ENCODE data around the gene HERPUD2. TPM values are rescaled to one million over a fixed set of nuclear protein-coding genes. Genes with fewer than 3 reads are reported as not detected.
A peak's percentile ranks its signal among the peaks of the same experiment; 100 is the strongest.

HERPUD2 gene
- total and polyA plus RNA-seq, 12 donors = 7.1 to 21.3 (median 16.8) TPM

DNA sequence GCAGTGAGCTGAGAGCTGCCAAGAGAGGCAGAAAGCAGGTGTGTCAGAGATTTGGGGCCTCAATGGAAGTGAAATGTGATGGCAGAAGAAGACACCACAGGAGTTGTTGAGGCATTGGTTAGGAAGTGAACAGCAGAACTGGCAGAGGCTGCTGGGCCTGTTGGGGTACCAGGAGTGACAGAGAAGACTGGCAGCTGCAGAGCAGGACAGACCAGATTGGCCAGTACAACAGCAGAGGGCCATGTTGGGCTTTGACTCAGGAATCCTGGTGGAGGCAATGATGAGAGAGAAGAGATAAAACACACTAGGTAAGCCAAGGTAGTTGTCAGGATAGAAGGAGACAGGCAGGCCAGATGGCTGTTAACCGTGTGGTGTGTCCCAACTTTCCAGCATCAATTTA, 19.9 kb upstream of the HERPUD2 start:
- Histone ChIP-seq H3K4me3 (no peak overlapping the region), H3K36me3 (no peaks in the 10 kb centered on the region), H3K9me3 (no peaks in the 10 kb centered on the region), H3K4me1 (peaks cover 2 to 38% (median 16%) of the 10 kb centered on the region in 9 donors), H3K27me3 (no peaks in the 10 kb centered on the region), H3K27ac (peak overlapping the region in 1 of 10 donors; percentile 27)
- intact Hi-C loops (cut with DNase I) = loop anchor here in 7 of 10 donors (5.0 to 10.0 kb wide), 6 partner anchors 42 to 260 kb away; partner anchors contain the start of gene SEPTIN7 (in 7 of the 7)
- ATAC-seq (no peak), DNase-seq (no peak)
- TF ChIP-seq, protein P1, sequence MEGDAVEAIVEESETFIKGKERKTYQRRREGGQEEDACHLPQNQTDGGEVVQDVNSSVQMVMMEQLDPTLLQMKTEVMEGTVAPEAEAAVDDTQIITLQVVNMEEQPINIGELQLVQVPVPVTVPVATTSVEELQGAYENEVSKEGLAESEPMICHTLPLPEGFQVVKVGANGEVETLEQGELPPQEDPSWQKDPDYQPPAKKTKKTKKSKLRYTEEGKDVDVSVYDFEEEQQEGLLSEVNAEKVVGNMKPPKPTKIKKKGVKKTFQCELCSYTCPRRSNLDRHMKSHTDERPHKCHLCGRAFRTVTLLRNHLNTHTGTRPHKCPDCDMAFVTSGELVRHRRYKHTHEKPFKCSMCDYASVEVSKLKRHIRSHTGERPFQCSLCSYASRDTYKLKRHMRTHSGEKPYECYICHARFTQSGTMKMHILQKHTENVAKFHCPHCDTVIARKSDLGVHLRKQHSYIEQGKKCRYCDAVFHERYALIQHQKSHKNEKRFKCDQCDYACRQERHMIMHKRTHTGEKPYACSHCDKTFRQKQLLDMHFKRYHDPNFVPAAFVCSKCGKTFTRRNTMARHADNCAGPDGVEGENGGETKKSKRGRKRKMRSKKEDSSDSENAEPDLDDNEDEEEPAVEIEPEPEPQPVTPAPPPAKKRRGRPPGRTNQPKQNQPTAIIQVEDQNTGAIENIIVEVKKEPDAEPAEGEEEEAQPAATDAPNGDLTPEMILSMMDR (IDR thresholded peaks at IDR 0.05) = no peak
- WGBS, 2 donors = 85 to 91% methylated on average over 1 of the region's 1 CpG

DNA sequence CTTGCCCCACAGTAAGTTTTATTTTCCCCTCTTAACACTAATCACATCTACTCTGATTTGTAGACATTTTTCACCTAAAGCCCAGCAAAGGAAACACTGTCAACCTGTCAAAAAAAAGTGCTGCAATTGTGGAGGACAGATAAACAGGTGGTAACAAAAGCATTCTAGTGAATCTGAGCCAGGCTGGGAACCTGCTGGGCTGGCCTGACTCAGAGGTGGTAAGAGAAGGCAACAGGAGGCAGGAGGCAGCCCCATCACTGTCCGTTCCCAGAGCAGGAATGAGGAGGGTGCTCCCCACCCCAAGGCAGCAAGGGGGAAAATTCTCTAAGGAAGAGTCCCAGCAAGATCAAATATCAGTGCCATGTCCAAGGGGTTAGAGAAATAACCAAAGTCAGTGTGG, 19.5 kb upstream of the HERPUD2 start:
- ATAC-seq = no peak
- intact Hi-C loops (cut with DNase I) = loop anchor here in 4 of 10 donors (5.0 to 10.0 kb wide), 6 partner anchors 43 to 260 kb away; partner anchors contain the start of gene SEPTIN7 (in 3 of the 4)
- Histone ChIP-seq H3K27me3 (no peaks in the 10 kb centered on the region), H3K9me3 (no peaks in the 10 kb centered on the region), H3K27ac (peak overlapping the region in 2 of 10 donors; percentile 23 to 27), H3K4me3 (no peak overlapping the region), H3K4me1 (peaks cover 5 to 39% (median 16%) of the 10 kb centered on the region in 9 donors), H3K36me3 (no peaks in the 10 kb centered on the region)
- WGBS, 2 donors = 100% methylated on average over 1 of the region's 1 CpG
- no peak for DNase-seq
- TF ChIP-seq, protein P1 (IDR thresholded peaks at IDR 0.05) = no peak

DNA sequence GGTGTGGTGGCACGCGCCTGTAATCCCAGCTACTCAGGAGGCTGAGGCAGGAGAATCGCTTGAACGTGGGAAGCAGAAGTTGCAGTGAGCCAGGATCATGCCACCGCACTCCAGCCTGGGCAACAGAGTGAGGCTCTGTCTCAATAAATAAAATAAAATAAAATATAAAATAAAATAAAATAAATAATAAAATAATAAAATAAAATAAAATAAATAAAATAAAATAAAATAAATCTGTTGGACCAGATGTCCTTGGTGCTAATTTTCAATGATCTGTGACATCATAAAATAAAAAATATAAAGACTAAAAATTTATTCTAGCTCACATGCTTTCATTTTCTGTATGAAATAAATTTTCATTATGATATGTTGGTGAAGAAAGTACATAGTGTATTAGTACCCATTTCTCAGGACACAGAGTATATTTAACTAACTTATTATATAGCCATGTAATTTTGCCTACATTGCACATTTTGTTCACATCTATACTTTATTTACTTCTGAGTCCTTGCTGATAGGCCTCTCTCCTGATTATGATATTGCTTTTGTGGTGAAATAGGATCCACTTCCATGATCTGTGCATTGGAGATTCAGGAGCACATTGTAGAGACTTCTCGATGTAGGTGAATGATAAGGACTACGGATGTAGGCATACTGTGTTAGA, 17.8 kb upstream of the HERPUD2 start:
- Histone ChIP-seq H3K36me3 (no peaks in the 10 kb centered on the region), H3K9me3 (no peaks in the 10 kb centered on the region), H3K27me3 (no peaks in the 10 kb centered on the region), H3K4me1 (peaks cover 0 to 33% (median 10%) of the 10 kb centered on the region in 9 donors), H3K4me3 (no peak overlapping the region), H3K27ac (no peak overlapping the region)
- ATAC-seq = no peak
- TF ChIP-seq, protein P1 (IDR thresholded peaks at IDR 0.05) = no peak
- no peak for DNase-seq
- 96% methylated on average over 7 of the region's 7 CpGs for WGBS, 2 donors
- intact Hi-C loops (cut with DNase I) = loop anchor here in 4 of 10 donors (5.0 to 10.0 kb wide), 6 partner anchors 45 to 262 kb away; partner anchors contain the start of gene SEPTIN7 (in 3 of the 4)

DNA sequence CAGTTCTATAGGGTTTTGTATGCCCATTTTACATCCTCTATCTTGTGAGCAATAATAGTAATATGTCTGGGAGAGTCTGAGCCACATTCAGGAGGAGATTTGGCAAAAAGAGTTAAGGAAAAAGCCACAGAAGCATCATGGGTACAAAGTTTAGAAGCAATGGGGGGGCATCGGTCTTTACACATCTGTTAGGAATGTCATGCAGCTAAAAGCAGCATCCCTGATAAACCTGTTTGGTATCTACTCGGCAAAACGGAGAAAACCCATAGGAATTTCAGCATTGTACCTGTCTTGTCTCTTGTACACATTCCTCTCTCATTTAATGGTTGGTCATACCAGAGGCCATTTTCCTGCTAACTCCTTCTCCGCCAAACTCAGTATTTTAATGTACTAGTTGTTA, 12.5 kb upstream of the HERPUD2 start:
- no peaks in the 10 kb centered on the region for H3K36me3 ChIP-seq
- H3K9me3 ChIP-seq = no peaks in the 10 kb centered on the region
- TF ChIP-seq, protein P1 (IDR thresholded peaks at IDR 0.05) = no peak
- peaks cover 0 to 15% (median 8%) of the 10 kb centered on the region in 9 donors for H3K4me1 ChIP-seq
- WGBS, 2 donors = 40 to 57% methylated on average over 4 of the region's 4 CpGs
- H3K27ac ChIP-seq = no peak overlapping the region
- DNase-seq (no peak), ATAC-seq (no peak)
- no peak overlapping the region for H3K4me3 ChIP-seq
- no peaks in the 10 kb centered on the region for H3K27me3 ChIP-seq
- intact Hi-C loops (cut with DNase I) = loop anchor here in 4 of 10 donors (5.0 to 10.0 kb wide), 3 partner anchors 97 to 267 kb away; partner anchors contain the start of gene SEPTIN7 (in 1 of the 4)
